HT1080 (cell line): Measurements from ENCODE around the gene ATP5ME. TPM values are rescaled to one million over a fixed set of nuclear protein-coding genes. Genes with fewer than 3 reads are reported as not detected.
"Not testable (repeated sequence)": the region's sequence is repeated elsewhere in the genome, so short reads cannot be mapped to it uniquely, and the experiment has no call there.

Source experiments
- DNase-seq: peaks from one replicate; pipeline ENCODE4 v3.0.0-alpha.2; 2015; ENCODE audit warnings: low read depth
- total RNA-seq: library from RNA; depleted of rRNA; stranded (reverse); fragments of >200 nt; shearing (Covaris generic); gene quantifications from 2 replicates; pipeline ENCODE4 v1.2.3, GENCODE V29; 2014

The ATP5ME gene
- total RNA-seq, 1 experiment from 2014 or later, result 214 TPM

GRCh38 chr4:705278-706082, 31.4 kb upstream of the ATP5ME start, which contains the start of gene PCGF3:
TSS of gene PCGF3 (plus strand) at chr4:705832. CDS start at chr4:733681, 27,849 bp downstream.
- peak; percentile 81 for DNase-seq

DNA sequence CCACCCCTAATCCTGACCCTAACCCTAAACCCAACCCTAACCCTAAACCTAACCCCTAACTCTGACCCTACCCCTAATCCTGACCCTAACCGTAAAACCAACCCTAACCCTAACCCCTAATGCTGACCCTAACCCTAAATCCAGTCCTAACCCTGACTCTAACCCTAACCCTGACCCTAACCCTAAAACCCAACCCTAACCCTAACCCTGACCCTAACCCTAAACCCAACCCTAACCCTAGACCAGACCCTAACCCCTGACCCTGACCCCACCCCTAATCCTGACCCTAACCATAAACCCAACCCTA, 30.8 kb upstream of the ATP5ME start:
- no peak for DNase-seq

DNA sequence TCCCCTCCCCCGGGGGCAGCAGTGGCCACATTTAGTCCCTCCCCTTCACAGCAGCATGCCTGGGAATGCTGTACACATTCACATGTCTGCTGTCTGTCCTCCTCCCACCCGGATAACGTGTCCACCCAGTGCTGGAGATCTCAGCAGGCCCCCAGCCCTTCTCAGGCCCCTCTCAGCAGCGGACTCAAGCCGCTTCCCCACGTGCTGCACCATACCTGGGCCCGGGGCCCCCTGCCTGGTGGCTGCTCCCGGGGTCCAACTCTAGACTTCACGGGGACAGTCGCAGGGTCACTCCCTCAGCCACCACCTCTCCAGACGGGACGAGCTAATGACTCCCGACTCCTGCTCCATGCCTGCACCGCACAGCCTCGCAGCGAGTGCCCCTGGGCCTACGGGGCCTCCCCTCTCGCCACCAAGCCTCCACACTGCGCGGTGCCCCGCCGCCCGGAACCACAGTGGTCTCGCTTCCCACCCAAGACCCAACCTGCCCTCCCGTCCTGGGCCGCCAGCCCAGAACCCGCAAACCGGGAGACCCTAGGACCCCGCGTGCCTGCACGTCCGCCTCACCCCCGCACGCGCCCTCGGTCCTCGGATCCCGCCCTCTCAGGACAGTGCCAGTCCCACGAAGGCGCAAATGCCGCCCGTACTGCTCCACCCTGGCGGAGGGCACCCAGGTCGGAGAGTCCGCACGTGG, 30.3 kb upstream of the ATP5ME start:
- no peak for DNase-seq

GRCh38 chr4:703336-704197, 29.5 kb upstream of the ATP5ME start:
- no peak for DNase-seq

DNA sequence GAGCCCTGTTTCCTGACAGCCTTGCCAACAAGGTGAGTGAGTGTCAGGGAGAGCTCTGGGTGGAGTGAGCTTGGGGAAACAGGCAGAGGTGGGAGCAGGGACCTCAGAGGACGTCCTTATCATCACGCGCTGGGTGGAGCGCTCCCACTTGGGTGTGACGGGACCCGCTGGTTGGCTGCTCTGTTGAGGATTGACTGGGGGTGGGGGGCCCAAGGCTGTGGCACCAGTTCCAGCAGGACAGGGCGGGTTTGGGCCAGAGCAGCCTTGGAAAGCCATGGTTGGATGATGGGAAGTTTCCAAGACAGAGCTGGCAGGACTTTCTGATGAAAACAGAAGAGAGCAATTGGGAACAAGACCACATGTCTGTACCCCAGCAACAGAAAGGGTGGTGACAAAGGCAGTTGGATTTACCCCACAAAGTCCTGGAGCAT, 28.6 kb upstream of the ATP5ME start:
- no peak for DNase-seq

GRCh38 chr4:700587-701264, 26.6 kb upstream of the ATP5ME start:
- no peak for DNase-seq

- no peak for DNase-seq
Measured at GRCh38 chr4:699816-700580, 25.9 kb upstream of the ATP5ME start.

DNA sequence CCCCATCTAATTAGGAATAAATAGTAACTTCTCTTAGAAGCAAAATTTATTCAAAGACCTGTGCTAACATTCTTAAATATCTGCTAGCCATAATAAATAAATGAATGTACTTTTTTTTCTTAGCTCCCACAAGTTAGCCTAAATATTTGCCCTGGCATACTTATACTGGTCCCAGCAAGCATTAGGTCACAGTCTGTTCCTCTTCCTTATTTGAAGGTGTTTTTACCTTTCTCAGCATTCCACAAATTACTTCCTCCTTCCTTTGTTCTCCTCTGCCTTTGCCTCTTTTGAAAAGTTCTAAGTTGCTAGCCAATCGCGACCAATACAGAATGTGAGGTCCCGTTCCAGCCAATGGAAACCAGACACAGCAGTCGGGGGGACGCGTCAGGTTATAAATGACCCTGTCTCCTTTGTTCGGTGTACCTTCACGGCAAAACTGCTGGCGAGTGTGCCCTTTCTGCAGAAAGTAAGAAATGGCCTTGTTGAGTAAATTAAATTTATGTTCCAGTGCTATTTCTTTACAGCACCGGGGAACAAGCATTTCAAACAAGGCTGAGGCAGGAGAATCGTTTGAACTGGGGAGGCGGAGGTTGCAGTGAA, 20.4 kb upstream of the ATP5ME start:
- not testable (repeated sequence) for DNase-seq

GRCh38 chr4:692771-693554, 18.9 kb upstream of the ATP5ME start:
- DNase-seq, result no peak

GRCh38 chr4:689723-690122, 15.6 kb upstream of the ATP5ME start:
- DNase-seq, result no peak

GRCh38 chr4:688854-689681, 15.0 kb upstream of the ATP5ME start, which contains the start of gene SLC49A3:
TSS of gene SLC49A3 (minus strand) at chr4:689151. CDS start at chr4:689127, 24 bp downstream.
- no peak for DNase-seq

DNA sequence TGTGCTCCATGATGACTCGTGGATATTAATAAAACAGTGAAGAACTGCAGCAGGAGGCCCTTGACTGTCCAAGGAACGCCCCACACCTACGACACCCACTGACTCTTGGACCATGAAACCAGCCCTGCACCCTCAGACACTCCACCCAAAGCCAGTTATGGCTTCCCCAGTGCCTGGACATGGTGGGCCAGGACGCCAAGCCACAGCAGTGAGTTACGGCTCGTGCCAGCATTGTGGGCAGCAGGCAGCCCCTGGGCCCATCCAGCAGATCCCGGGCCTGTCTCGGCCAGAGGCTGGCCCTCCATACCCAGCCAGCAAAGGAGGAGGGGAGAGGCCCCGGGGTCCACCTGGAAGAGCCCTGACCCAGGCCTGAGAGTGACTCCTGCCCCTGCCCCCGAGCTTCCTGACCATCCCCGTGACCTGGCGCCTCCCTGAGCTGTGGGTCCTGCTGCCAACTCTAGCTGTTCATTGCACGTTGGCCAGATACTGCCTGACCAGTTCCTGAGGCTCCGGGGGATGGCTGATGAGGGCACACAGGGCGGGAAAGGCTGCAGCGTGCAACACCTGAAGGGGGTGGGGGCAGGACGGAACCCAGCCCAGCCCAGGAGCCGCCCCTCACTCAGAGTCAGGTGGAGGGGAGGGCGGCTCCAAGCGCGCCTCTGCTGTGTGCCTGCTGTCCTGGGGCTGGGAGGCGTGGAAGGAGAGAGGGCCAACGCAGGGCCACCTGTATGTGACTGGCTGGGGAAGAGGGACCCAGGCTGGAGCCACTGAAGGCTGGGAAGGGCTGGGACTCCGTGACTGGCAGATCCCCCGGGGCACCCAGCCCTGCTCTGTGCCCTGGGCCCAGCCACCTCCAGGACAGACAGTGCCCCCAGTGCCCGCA, 14.1 kb upstream of the ATP5ME start:
- no peak for DNase-seq

GRCh38 chr4:687048-687970, 13.2 kb upstream of the ATP5ME start:
- DNase-seq, result peak; percentile 88

DNA sequence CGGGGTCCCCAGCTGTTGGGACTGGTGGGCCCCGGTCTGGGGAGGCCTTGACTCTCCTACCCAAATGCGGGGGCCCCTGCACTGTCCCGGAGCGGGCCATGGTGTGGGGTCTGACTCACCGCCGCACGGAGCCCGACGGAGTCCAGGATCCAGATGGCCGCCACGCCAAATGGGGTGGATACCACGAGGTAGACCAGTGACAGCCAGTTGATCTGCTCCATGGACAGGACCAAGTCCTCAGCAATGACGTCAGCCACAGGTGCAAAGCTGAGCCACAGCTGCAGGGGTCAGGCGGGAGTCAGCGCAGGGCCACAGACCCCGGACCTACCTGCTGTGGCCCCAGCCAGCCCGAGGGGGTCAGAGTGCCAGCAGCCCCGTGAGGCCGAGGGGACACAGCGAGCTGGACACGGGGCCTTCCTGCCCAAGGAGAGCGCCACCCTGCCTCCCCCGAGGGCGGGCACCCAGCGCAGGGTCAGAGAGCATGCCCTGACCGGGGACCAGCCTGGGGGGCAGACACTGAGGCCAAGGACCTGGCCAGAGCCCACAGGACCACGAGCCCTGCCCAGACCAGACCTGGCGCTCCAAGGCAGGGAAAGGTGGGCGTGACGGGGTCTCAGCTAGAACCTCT, 12.5 kb upstream of the ATP5ME start:
- DNase-seq, result no peak

- DNase-seq, result no peak
Measured at GRCh38 chr4:685679-686412, 11.8 kb upstream of the ATP5ME start.
